ENCODE measurements around the gene TMEM200B.

DNA sequence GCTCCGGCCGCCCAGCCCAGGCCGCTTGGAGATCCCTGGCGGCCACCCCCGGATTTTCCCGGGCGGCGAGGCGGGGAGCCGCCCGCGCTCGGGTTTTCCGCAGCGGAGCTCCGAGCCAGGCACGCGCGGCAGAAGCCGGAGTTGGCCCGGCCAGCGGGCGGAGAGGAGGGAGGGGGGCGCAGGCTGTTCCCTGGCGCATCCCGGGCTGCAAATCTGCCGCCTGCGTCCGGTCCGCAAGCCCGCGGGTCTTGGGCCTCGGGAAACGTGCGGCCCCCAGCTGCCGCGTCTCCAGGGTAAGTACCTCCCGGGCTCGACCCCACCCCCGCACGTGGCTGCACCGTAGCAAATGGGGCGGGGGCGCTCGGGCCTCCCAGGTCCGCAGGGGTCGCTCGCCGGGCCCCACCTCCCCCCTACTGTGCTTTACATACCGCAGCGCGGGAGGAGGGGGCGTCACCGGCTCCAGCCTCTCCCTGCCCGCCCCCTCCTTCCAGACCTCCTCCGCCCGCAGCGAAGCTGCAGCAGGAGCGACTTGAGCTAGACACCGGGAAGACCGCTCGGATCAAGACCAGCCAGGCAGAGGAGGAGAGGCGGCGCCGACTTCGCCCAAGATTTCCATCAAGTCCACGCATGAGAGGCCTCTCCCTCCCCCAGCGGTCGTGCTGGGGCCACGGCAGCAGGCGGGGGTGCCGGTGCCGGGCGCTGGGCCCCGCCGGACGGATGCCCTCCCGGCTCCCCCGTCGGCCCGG, 1.6 kb downstream of the TMEM200B start:
- TF ChIP-seq RNF2 (IDR thresholded peaks at IDR 0.05; ENCODE audit: borderline replicate concordance, low read depth) (no peak), JUNB (IDR thresholded peaks at IDR 0.05) (no peak)

All from A549 (cell line).